HepG2 (cell line): ENCODE measurements around the gene IL32. TPM values are rescaled to one million over a fixed set of nuclear protein-coding genes. Genes with fewer than 3 reads are reported as not detected.

ENCODE experiments used
- ATF6 ChIP-seq: sonication (generic); formaldehyde crosslinking; conservative IDR thresholded peaks from 2 replicates; pipeline ENCODE4 v1.4.0; 2020; ENCODE audit warnings: missing genetic modification reagents
- DR1 ChIP-seq: sonication (generic); formaldehyde crosslinking; IDR thresholded peaks from 2 replicates; pipeline ENCODE4 v1.8.0; 2021; ENCODE audit warnings: mild to moderate bottlenecking, missing genetic modification reagents, inconsistent platforms
- FLYWCH1 ChIP-seq: sonication (generic); formaldehyde crosslinking; IDR thresholded peaks from 2 replicates; pipeline ENCODE4 v1.8.1; 2023; ENCODE audit warnings: mild to moderate bottlenecking, missing genetic modification reagents
- HMGXB4 ChIP-seq, 2 experiments: sonication (generic) in 1 of 2; formaldehyde crosslinking in 1 of 2; IDR thresholded peaks; 2 replicates each; pipeline versions ENCODE4 v1.4.0 to v1.6.1; 2018 to 2020; ENCODE audit warnings: missing genetic modification reagents in 2 of 2, borderline replicate concordance in 1 of 2, low read depth in 1 of 2, mild to moderate bottlenecking in 1 of 2, missing biosample characterization in 1 of 2
- IKZF4 ChIP-seq: sonication (generic); formaldehyde crosslinking; IDR thresholded peaks from 2 replicates; pipeline ENCODE4 v1.5.1; 2020; ENCODE audit warnings: borderline replicate concordance, mild to moderate bottlenecking, low read depth, missing genetic modification reagents; ENCODE audit errors: not compliant biosample characterization
- KLF6 ChIP-seq: IDR thresholded peaks from 2 replicates; pipeline ENCODE4 v1.8.0; 2016; ENCODE audit warnings: missing biosample characterization, missing genetic modification reagents
- NKX3-1 ChIP-seq: sonication (generic); formaldehyde crosslinking; IDR thresholded peaks from 2 replicates; pipeline ENCODE4 v1.5.0; 2020; ENCODE audit warnings: missing genetic modification reagents
- PAWR ChIP-seq: sonication (generic); formaldehyde crosslinking; IDR thresholded peaks from 2 replicates; pipeline ENCODE4 v1.4.0; 2020; ENCODE audit warnings: missing genetic modification reagents, mild to moderate bottlenecking, borderline replicate concordance
- PHF8 ChIP-seq: sonication (generic); formaldehyde crosslinking; IDR thresholded peaks from 2 replicates; pipeline ENCODE4 v1.5.0; 2020; ENCODE audit warnings: missing genetic modification reagents
- POLR2AphosphoS5 ChIP-seq: IDR thresholded peaks from 2 replicates; pipeline ENCODE4 v1.6.1; 2012; ENCODE audit warnings: low read depth, low read length
- POLR2G ChIP-seq: fragments of 200-400 bp; formaldehyde crosslinking; IDR thresholded peaks from 2 replicates; pipeline ENCODE4 v1.6.1; 2018; ENCODE audit warnings: mild to moderate bottlenecking, low read depth, low read length, moderate library complexity
- RBFOX2 ChIP-seq: fragments of 200-400 bp; formaldehyde crosslinking; IDR thresholded peaks from 2 replicates; pipeline ENCODE4 v1.6.1; 2017; ENCODE audit warnings: low read depth, mild to moderate bottlenecking, low read length
- RFXAP ChIP-seq: sonication (generic); formaldehyde crosslinking; IDR thresholded peaks from 2 replicates; pipeline ENCODE4 v1.4.0; 2020; ENCODE audit warnings: missing genetic modification reagents, borderline replicate concordance
- SAFB2 ChIP-seq: sonication (generic); formaldehyde crosslinking; IDR thresholded peaks from 2 replicates; pipeline ENCODE4 v1.5.1; 2020; ENCODE audit warnings: missing genetic modification reagents, low read depth, mild to moderate bottlenecking, borderline replicate concordance
- THAP11 ChIP-seq: IDR thresholded peaks from 2 replicates; pipeline ENCODE4 v1.6.1; 2016; ENCODE audit warnings: missing biosample characterization, missing genetic modification reagents
- TSC22D2 ChIP-seq: sonication (generic); formaldehyde crosslinking; IDR thresholded peaks from 2 replicates; pipeline ENCODE4 v1.5.1; 2020; ENCODE audit warnings: missing genetic modification reagents, mild to moderate bottlenecking, borderline replicate concordance
- ZBTB42 ChIP-seq: sonication (generic); formaldehyde crosslinking; IDR thresholded peaks from 2 replicates; pipeline ENCODE4 v1.5.0; 2020; ENCODE audit warnings: mild to moderate bottlenecking, missing genetic modification reagents
- ZNF263 ChIP-seq: sonication (generic); formaldehyde crosslinking; IDR thresholded peaks from 2 replicates; pipeline ENCODE4 v1.4.0; 2020; ENCODE audit warnings: missing genetic modification reagents
- ZNF597 ChIP-seq: sonication (generic); formaldehyde crosslinking; IDR thresholded peaks from 2 replicates; pipeline ENCODE4 v1.5.0; 2020; ENCODE audit warnings: missing genetic modification reagents
- ZNF614 ChIP-seq: IDR thresholded peaks from 2 replicates; pipeline ENCODE4 v1.6.1; 2018; ENCODE audit warnings: missing biosample characterization, missing genetic modification reagents, inconsistent platforms, borderline replicate concordance
- ZNF687 ChIP-seq: sonication (generic); formaldehyde crosslinking; IDR thresholded peaks from 2 replicates; pipeline ENCODE4 v1.5.1; 2020; ENCODE audit warnings: mild to moderate bottlenecking, missing genetic modification reagents, moderate library complexity
- polyA plus RNA-seq, 8 experiments: library from polyadenylated mRNA; depleted of rRNA in 3 of 8; stranded (reverse) in 7 of 8; unstranded in 1 of 8; fragments of >200 nt; fragmentation: Illumina TruSeq in 4 of 8; extraction: Trizol in 4 of 8; gene quantifications; 2 replicates each; pipeline versions ENCODE4 v1.2.1 to v1.2.3, GENCODE V29; 2011 to 2016; ENCODE audit warnings: low read depth in 4 of 8, missing spikeins in 1 of 8, mixed read lengths in 1 of 8; ENCODE audit not compliant: insufficient read depth in 1 of 8
- total RNA-seq, 5 experiments: library from RNA; depleted of rRNA; stranded (reverse); fragments of >200 nt; fragmentation: Illumina TruSeq; extraction: Trizol; gene quantifications; 2 replicates each; pipeline ENCODE4 v1.2.3, GENCODE V29; 2016; ENCODE audit warnings: low read depth in 1 of 5

IL32 gene
- total and polyA plus RNA-seq, 2 of the 13 experiments (the other 11 are each of a cell fraction or from before 2014, with no cell fraction given): 115 to 165 TPM

- TF ChIP-seq HMGXB4 (CRISPR knock-in tag; IDR thresholded peaks at IDR 0.05; ENCODE audit: borderline replicate concordance in 1 of 2, low read depth in 1 of 2) (peak in 1 of 2 experiments; percentile 26; a peak in 1 of 4 replicates), POLR2G (peak; percentile 86), ZNF687 (CRISPR knock-in tag) (peak; percentile 33; the same call in 1 of the 2 replicates), ATF6 (CRISPR knock-in tag) (0 out of 2 replicates have a peak, but pooled peaks have one; percentile 34), PAWR (no peak), POLR2AphosphoS5 (peak; percentile 40; the same call in 1 of the 2 replicates), PHF8 (CRISPR knock-in tag) (peak; percentile 54), KLF6 (CRISPR knock-in tag) (peak; percentile 78), NKX3-1 (CRISPR knock-in tag) (no peak; the same call in 1 of the 2 replicates), FLYWCH1 (0 out of 2 replicates have a peak, but pooled peaks have one; percentile 50), RFXAP (CRISPR knock-in tag) (peak; percentile 23; the same call in 1 of the 2 replicates), TSC22D2 (CRISPR knock-in tag) (peak; percentile 23; the same call in 1 of the 2 replicates), ZBTB42 (CRISPR knock-in tag) (0 out of 2 replicates have a peak, but pooled peaks have one; percentile 35), SAFB2 (CRISPR knock-in tag) (0 out of 2 replicates have a peak, but pooled peaks have one; percentile 0), DR1 (CRISPR knock-in tag) (peak; percentile 13; the same call in 1 of the 2 replicates), THAP11 (CRISPR knock-in tag) (no peak), ZNF263 (CRISPR knock-in tag) (0 out of 2 replicates have a peak, but pooled peaks have one; percentile 3), ZNF597 (CRISPR knock-in tag) (no peak), IKZF4 (CRISPR knock-in tag) (peak; percentile 25), ZNF614 (CRISPR knock-in tag) (peak; percentile 12; the same call in 1 of the 2 replicates), RBFOX2 (peak; percentile 91)
Observed at GRCh38 chr16:3020247-3020603, 45.2 kb upstream of the IL32 start, which contains the start of gene TNFRSF12A (continued).
